Activated CD8-positive, alpha-beta memory T cell treated with anti-CD3 and anti-CD28 coated beads for 24 hours (primary cell): Measurements from ENCODE around the gene HSD17B12.
"Not testable (repeated sequence)": the region's sequence is repeated elsewhere in the genome, so short reads cannot be mapped to it uniquely, and the experiment has no call there.

Experiments used
- DNase-seq: peaks from one replicate; pipeline ENCODE4 v3.0.0-alpha.2; 2020

HSD17B12 gene

GRCh38 chr11:43680521-43681400, at the start of gene HSD17B12:
TSS of gene HSD17B12 (plus strand) at chr11:43680738. CDS start at chr11:43680828, 90 bp downstream.
- DNase-seq, result peak; percentile 98

- no peak for DNase-seq
Measured at GRCh38 chr11:43631732-43632131, 48.8 kb upstream of the HSD17B12 start.

- no peak for DNase-seq
Measured at GRCh38 chr11:43632181-43632580, 48.4 kb upstream of the HSD17B12 start.

- no peak for DNase-seq
Measured at GRCh38 chr11:43638717-43639116, 41.8 kb upstream of the HSD17B12 start.

GRCh38 chr11:43639224-43639623, 41.3 kb upstream of the HSD17B12 start:
- DNase-seq, result no peak

GRCh38 chr11:43639920-43640319, 40.6 kb upstream of the HSD17B12 start:
- no peak for DNase-seq

- peak; percentile 92 for DNase-seq
Measured at GRCh38 chr11:43643898-43644620, 36.5 kb upstream of the HSD17B12 start.

- DNase-seq, result no peak
Measured at GRCh38 chr11:43644621-43645299, 35.8 kb upstream of the HSD17B12 start.

- no peak for DNase-seq
Measured at GRCh38 chr11:43646767-43647166, 33.8 kb upstream of the HSD17B12 start.

GRCh38 chr11:43648888-43649287, 31.6 kb upstream of the HSD17B12 start:
- DNase-seq, result no peak

GRCh38 chr11:43649501-43649900, 31.0 kb upstream of the HSD17B12 start:
- no peak for DNase-seq

- no peak for DNase-seq
Measured at GRCh38 chr11:43649921-43650320, 30.6 kb upstream of the HSD17B12 start.

GRCh38 chr11:43663018-43663417, 17.5 kb upstream of the HSD17B12 start:
- DNase-seq, result not testable (repeated sequence)

GRCh38 chr11:43664295-43664694, 16.2 kb upstream of the HSD17B12 start:
- no peak for DNase-seq

GRCh38 chr11:43671284-43671683, 9.3 kb upstream of the HSD17B12 start:
- not testable (repeated sequence) for DNase-seq

- DNase-seq, result no peak
Measured at GRCh38 chr11:43674560-43674959, 6.0 kb upstream of the HSD17B12 start.

- DNase-seq, result no peak
Measured at GRCh38 chr11:43676933-43677332, 3.6 kb upstream of the HSD17B12 start.

- no peak for DNase-seq
Measured at GRCh38 chr11:43681401-43681942, 934 bp downstream of the HSD17B12 start.

GRCh38 chr11:43682081-43682480, 1.5 kb downstream of the HSD17B12 start:
- not testable (repeated sequence) for DNase-seq

- no peak for DNase-seq
Measured at GRCh38 chr11:43685440-43685839, 4.9 kb downstream of the HSD17B12 start.

GRCh38 chr11:43686207-43686606, 5.7 kb downstream of the HSD17B12 start:
- no peak for DNase-seq

GRCh38 chr11:43687120-43687791, 6.7 kb downstream of the HSD17B12 start:
- no peak for DNase-seq

- no peak for DNase-seq
Measured at GRCh38 chr11:43688394-43688793, 7.9 kb downstream of the HSD17B12 start.
